Mesothelial cell of epicardium (in vitro differentiated cells): ENCODE data around the gene MSH2. TPM values are rescaled to one million over a fixed set of nuclear protein-coding genes. Genes with fewer than 3 reads are reported as not detected.

ENCODE experiments used
- DNase-seq, 2 experiments: peaks; one replicate each; pipeline ENCODE4 v3.0.0; 2021; ENCODE audit warnings: low spot score in 2 of 2; ENCODE audit not compliant: unreplicated experiment in 2 of 2
- H3K27ac Mint-ChIP-seq: 2 replicates; pipeline ENCODE4 v1.8.0; 2021; ENCODE audit warnings: mixed read lengths
- H3K27me3 Mint-ChIP-seq: 2 replicates; pipeline ENCODE4 v1.8.0; 2021; ENCODE audit warnings: low read depth, mixed read lengths
- H3K36me3 Mint-ChIP-seq: 2 replicates; pipeline ENCODE4 v1.8.0; 2021; ENCODE audit warnings: mixed read lengths
- H3K4me1 Mint-ChIP-seq: 2 replicates; pipeline ENCODE4 v1.8.0; 2021; ENCODE audit warnings: mixed read lengths
- H3K4me3 Mint-ChIP-seq: 2 replicates; pipeline ENCODE4 v1.8.0; 2021; ENCODE audit warnings: mild to moderate bottlenecking, moderate library complexity, mixed read lengths
- H3K9me3 Mint-ChIP-seq: 2 replicates; pipeline ENCODE4 v1.8.0; 2021; ENCODE audit warnings: mixed read lengths
- CTCF ChIP-seq: fragments of 200-600 bp; sonication (generic); IDR thresholded peaks from one replicate; pipeline ENCODE4 v1.5.0; 2021; ENCODE audit warnings: antibody characterized with exemption; ENCODE audit not compliant: unreplicated experiment
- total RNA-seq: library from RNA; stranded (reverse); gene quantifications from 3 replicates; pipeline ENCODE4 v1.2.1, GENCODE V29; 2021

MSH2 gene
- total RNA-seq, 1 donor from 2014 or later: 39.9 TPM

- no peaks in the 10 kb centered on the region for H3K27me3 Mint-ChIP-seq
- H3K9me3 Mint-ChIP-seq: peaks cover 24% of the 10 kb centered on the region
- H3K4me3 Mint-ChIP-seq: no peak overlapping the region
- no peaks in the 10 kb centered on the region for H3K36me3 Mint-ChIP-seq
- DNase-seq: no peak
- H3K4me1 Mint-ChIP-seq: no peaks in the 10 kb centered on the region
- no peak for TF ChIP-seq CTCF
- no peak overlapping the region for H3K27ac Mint-ChIP-seq
Measured at GRCh38 chr2:47493317-47494035, 90.5 kb downstream of the MSH2 start.

GRCh38 chr2:47494267-47495130 is 91.5 kb downstream of the MSH2 start:
- H3K27ac Mint-ChIP-seq: no peak overlapping the region
- no peak for TF ChIP-seq CTCF
- no peak for DNase-seq
- H3K9me3 Mint-ChIP-seq: peaks cover 29% of the 10 kb centered on the region
- H3K27me3 Mint-ChIP-seq: no peaks in the 10 kb centered on the region
- H3K36me3 Mint-ChIP-seq: peaks cover 2% of the 10 kb centered on the region
- no peak overlapping the region for H3K4me3 Mint-ChIP-seq
- no peaks in the 10 kb centered on the region for H3K4me1 Mint-ChIP-seq

- DNase-seq: no peak
- H3K4me3 Mint-ChIP-seq: no peak overlapping the region
Measured at GRCh38 chr2:47497843-47498460, 95.0 kb downstream of the MSH2 start.

GRCh38 chr2:47499093-47499492 is 96.1 kb downstream of the MSH2 start:
- Mint-ChIP-seq H3K36me3 (peaks cover 10% of the 10 kb centered on the region), H3K9me3 (peaks cover 29% of the 10 kb centered on the region), H3K4me3 (no peak overlapping the region), H3K27me3 (no peaks in the 10 kb centered on the region), H3K27ac (no peak overlapping the region), H3K4me1 (no peaks in the 10 kb centered on the region)
- no peak for TF ChIP-seq CTCF
- no peak for DNase-seq

More at GRCh38 chr2:47497843-47498460, 95.0 kb downstream of the MSH2 start:
- Mint-ChIP-seq H3K27me3 (no peaks in the 10 kb centered on the region), H3K4me1 (no peaks in the 10 kb centered on the region), H3K9me3 (peaks cover 37% of the 10 kb centered on the region), H3K36me3 (peaks cover 10% of the 10 kb centered on the region), H3K27ac (no peak overlapping the region)
- no peak for TF ChIP-seq CTCF

GRCh38 chr2:47499621-47500309 is 96.8 kb downstream of the MSH2 start:
- no peak for TF ChIP-seq CTCF
- Mint-ChIP-seq H3K4me3 (no peak overlapping the region), H3K27ac (no peak overlapping the region), H3K36me3 (peaks cover 10% of the 10 kb centered on the region), H3K27me3 (no peaks in the 10 kb centered on the region), H3K9me3 (peaks cover 34% of the 10 kb centered on the region), H3K4me1 (no peaks in the 10 kb centered on the region)
- DNase-seq: no peak
